NCI-H345 (cell line): ENCODE results near the gene CACHD1.
"Not testable (repeated sequence)": the region's sequence is repeated elsewhere in the genome, so short reads cannot be mapped to it uniquely, and the experiment has no call there.

Source experiments
- DNase-seq: peaks from one replicate; lab custom pipeline; 2025; lab: John Stamatoyannopoulos, UW

Gene CACHD1

DNA sequence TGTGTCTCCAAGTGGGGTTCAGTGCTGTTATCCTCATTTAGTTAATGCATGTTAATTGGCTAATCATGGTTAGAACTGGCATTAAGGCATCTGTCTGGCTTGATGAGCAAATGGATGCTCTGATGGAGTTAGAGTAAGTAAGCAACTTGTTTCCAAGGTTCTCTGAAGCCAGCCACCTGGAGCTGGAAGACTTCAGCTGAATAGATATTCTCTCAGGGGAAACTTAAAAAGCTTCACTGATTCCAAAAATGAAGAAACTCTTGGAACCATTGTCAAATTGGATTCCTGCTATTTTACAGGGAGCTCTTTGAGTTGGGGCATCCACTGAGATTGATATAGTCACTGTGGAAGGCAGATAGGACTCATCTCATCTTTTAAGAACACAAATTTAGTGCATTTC, 118.9 kb downstream of the CACHD1 start:
- no peak for DNase-seq

DNA sequence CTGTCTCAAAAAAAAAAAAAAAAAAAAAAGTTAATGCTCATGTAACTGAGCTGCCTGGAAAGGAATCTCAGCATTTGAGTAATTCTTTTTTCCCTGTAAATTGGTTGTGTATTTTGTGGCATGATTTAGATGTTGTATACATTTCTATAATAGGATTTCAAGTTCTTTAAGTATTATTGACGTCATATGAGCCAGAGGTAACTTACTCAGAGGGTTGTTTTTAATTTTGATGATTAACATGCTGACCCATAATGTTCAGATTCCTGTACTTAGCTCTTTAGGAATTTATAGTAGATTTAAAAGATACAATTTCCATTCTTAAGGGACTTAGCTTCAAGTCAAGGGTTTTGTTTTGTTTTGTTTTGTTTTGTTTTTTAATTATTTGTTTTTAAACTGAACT, 120.4 kb downstream of the CACHD1 start:
- no peak for DNase-seq

DNA sequence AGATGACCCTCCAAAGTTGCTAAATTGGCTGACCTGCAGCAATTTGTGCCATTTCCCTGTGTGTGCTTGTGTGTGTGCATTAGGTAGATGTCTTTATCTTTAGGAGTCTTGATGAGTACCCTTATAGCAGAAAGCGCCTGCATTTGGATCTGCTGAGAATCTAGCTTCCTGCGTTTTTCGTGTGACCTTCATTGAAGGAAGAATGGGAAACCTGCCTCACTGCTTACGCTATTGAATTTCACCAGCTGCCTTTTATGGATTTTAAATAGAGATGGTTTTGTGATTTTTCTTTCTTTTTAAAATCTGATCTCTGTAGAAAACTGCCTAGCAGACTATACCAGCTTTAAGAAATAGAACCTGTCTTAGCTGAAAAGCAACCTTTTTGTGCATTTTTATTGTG, 124.5 kb downstream of the CACHD1 start:
- DNase-seq: no peak

DNA sequence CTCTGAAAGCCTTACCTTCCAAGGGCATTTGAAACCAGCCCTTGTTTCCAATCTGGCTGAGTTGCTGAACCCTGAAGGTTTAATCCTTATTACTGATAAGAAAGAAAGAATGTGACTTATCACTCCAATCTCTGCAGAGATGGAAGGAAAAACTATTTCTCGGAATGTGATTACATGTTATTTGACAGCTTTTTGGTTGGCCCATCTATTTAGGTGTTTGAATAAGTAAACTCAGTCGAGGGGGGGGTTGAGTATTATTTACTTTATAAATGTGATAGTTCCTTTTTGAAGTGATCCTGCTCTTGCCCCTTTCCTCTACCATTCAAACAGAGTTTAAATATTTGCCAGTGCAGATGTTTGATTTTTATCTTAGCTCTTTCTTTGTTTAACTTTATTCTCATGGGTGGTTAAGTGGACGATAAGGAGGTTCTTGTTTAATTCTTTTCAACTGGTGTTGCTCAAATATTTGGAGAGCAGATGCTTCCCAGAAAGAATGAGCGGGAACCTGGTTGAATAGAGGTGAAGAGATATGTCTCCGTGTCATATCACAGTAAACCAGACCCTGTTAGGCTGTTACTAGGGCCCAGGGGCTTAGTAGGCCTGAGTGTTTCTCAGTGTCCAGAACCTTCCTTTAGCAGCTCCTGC, 126.1 kb downstream of the CACHD1 start:
- DNase-seq: no peak

DNA sequence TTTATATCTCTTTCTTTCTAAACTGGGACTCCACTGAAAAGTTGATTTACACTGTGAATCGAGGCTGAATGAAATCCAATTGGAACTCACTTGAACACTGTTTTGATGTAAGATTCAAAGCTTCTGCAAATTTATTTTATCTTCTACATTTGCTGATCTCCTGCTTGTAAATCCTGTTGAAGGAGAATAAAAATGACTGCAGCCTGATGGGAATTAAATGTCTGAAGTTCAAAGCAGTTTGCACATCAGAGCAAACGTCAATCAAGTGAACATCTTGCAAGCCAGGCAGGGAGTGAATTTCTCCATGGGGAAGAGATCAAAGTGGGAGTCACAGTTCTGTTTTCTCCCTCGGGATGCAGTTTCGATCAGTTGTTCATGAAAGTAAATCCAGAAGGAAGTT, 127.2 kb downstream of the CACHD1 start:
- no peak for DNase-seq

DNA sequence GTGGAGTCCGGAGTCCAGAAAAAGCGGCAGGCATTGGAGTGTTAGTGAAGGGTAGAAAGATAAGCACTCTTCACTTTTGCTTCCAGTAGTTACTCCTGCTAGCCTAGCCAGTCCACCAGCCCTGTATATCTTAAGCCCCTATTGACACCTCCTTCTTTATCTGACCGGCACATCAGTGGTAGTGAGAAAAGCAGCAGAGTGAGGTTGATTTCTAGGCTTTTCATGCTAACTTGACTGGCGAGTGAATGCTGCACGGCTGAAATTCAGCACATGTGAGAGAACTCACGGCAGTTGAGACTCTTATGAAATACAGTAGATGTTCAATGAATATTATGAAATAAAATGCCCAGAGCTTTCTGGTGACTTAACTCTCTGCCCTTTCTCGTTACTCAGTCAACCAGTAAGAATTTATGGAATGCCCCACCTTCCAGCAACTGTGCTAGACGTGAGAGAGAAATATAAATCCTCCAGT, 128.2 kb downstream of the CACHD1 start:
- no peak for DNase-seq

DNA sequence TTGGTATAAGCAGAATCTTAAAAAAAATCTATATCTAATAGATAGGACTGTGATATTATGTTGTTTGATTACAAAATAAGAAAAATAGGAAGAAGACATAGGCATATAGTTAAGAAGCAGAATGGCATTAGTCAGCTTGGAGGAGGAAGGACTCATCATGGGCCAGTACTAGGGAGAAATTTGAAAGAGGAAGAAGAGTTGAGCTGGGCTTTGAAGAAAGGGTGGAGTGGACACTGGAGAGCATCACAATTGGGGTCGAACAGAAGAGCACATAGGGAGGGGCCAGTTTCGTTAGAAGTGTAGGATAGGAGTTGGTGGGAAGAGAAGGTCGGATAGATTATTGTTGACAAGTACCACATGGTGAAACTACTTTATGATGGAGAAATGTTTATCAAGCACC, 129.3 kb downstream of the CACHD1 start:
- DNase-seq: no peak

DNA sequence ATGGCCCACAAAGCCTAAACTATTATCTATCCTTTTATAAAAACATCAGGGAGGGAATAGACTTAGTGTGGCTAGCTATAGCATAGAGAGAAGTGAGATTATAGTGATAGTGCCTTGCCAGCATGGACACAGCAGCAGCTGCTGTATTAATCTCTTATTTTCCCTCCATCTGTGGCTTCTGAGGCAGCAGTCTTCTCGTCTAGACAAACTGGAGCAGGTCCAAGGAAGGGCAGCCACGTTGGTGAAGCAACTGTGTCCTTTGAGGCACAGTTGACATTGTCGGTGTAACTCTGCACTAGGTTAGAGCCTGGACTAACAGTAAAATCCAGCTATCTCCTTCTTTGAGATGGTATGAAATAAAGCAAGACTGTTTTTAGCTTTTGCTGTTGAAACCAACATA, 131.3 kb downstream of the CACHD1 start:
- no peak for DNase-seq

DNA sequence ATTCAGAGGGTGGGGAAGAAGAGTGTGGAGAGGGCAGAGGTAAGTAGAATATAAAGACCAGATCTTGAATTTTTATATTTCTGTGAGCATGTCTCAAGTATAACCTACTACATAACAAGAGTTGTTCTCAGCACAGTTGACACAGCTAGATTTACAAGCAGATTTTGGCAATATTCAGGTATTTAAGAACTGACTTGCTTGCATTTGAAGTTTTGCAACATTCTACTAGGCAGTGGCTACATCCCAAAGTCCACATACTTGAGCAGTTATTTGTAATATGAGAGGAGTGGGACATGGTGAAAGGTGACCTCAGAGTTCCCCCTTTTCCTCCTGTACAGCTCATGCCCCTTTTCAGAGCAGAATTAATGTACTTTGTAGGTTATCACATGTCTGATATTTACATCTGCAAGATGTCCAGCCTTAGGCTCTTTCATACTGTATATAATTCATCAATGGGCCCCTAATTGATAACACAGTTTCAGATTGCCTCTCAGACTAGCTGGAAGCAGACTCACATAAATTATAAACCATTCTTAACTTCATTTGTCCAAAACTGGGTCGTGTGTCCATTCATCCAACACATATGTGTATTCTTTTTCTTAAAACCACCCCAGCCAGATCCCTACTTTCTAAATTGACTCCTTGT, 138.2 kb downstream of the CACHD1 start:
- DNase-seq: no peak

DNA sequence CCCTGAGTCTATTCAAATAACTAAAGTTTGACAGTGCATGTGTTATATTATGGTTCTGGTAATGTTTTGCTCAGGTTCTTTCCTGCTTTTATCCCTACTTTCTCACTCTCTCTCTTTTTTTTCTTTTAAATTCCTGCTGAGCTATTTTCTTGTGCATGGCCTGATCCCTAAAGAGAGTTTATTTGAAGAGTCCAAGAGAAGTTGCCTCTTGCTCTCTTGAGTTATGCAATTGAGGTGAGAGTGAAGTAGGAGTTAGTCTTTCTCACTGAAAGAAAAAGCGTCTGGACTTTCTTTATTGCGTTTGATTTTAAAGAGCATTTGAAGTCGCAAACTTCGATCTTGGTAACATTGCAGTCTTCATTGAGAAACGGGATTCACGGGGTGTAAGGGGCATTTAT, 138.7 kb downstream of the CACHD1 start:
- no peak for DNase-seq

DNA sequence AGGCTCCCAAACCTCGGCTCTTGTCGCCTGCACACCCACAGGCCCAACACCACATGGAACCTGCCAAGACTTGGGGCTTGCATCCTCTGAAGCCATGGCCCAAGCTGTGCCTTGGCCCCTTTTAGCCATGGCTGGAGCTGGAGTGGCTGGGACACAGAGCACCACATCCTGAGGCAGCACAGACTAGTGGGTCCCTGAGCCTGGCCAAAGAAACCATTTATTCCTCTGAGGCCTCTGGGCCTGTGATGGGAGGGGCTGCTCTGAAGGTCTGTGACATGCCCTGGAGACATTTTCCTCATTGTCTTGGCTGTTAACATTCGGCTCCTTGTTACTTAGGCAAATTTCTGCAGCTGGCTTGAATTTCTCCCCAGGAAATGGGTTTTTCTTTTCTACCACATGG, 141.0 kb downstream of the CACHD1 start:
- DNase-seq: not testable (repeated sequence)

DNA sequence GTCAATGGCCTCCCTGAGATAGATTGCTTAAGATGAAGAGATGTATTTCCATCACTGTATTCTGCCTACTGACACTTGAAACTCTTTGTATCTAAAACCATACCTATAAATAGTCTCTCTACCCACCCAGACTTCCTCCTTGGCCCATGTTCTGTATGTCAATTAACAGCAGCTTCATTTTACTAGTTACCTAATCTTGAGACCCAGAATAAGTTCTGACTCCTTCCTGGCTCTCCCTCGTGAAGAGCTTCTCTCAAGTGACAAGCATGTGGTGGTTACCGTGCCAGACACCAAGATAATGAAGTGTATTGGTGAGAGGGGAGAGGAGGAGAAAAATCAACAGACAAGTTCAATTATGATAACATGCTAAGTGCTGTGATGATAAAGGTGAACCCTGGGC, 146.1 kb downstream of the CACHD1 start:
- DNase-seq: no peak

DNA sequence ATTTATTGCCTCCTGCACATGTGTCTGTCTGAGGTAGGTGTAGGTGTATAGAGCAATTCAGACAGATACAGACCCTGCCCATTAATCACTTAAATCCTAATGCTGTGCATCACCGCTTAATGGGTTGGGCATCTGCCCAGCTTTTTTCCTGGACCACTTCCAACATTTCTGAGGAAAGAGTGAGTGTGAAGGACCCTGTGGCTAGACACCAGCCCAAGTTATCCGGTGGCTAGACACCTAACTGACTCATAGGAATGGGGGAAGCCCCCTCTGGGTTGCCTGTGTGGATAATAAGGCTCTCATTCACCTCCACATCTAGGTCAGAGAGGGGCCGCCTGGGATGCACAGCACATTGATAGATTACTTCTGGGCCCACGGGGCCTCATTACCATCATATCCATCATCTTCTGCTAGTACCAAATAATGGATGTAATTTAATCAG, 153.8 kb downstream of the CACHD1 start:
- peak; percentile 28 for DNase-seq

DNA sequence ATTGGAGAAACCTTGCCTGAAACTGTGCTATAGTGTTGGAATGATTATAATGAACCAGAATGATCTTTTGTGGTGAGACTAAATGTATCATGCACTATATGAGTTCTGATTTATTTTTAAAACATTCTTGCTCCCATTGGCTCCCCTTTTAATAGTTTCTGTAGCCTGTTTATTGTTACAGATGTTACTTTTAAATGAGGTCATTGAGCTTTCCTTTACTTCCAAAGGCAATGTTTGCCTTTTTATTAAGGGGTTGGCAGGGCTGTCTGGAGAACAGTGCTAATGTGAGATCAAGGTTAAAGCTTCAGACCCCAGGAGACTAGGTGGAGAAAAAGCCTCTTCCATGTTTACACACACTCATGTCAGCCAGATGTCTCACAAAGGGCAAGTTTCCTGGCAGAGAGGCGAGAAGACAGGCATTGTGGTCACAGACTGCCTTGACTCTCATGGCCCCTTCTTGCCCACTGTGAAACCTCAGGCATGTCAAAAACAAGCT, 154.3 kb downstream of the CACHD1 start:
- peak; percentile 11 for DNase-seq

DNA sequence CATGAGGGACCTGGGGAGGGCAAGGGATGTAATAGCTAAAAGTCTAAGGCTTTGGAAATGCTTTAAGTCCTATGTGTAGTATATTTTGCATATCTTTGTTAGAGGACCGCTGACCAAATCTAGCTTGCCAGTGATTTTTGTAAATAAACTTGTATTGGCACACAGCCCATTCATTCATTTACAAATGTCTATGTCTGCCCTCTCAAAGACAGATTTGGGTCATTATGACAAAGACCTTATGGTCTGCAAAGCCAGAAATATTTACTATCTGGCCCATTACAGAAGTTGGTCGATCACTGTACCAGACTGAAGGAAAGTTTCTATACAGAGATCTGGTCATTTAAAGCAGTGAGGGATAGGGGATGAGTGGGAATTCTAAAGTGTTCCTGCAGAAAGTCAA, 154.9 kb downstream of the CACHD1 start:
- DNase-seq: no peak

DNA sequence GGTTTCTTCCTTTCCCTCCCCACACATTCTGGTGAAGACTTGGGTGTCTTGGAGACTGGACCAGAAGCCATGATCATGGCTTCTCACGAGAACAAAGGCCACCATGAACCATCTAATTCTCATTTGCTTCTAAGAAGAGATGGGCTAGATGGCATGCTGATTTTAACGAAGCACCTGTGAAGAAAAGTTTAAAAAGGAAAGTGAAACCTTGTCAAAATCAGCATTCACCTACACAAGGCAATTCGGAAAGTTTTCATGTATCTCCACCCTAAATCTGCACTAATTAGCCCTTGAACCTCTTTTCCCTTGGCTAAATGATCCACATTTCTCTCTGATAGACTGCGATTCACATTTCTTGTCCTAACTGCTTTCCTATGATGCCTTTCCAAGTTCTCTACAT, 160.7 kb downstream of the CACHD1 start:
- no peak for DNase-seq

DNA sequence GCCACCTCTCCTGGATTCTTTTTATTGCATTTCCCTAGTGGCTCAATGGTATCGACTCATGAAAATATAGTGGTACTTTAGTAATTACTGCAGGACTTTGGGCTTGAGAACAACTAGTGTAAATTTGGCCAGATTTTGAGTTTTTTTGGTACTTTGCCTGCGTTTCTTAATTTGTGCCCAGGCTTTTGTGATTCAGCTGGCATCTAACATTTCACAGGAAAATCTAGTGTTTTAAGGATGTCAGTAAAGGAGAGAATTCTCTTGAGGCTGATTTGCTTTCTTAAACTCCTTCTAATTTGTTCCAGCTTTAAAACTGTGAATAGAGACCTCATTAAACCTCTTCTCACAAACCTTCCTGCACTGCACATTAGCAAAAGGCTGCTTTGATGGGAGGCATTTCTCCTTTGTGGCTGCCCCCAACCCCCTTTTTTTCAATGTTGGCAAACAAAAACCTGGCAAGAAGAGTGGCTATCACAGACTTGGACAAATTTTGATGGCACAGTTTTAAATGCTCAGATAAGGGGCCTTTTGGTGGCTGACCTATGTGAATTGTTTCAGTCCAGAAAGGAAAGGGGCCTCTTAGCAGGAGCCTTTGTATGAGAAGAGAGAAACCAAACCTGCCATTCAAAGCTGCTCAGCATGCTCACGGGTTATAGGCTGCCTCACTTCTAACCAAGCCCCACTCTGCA, 161.6 kb downstream of the CACHD1 start:
- no peak for DNase-seq

DNA sequence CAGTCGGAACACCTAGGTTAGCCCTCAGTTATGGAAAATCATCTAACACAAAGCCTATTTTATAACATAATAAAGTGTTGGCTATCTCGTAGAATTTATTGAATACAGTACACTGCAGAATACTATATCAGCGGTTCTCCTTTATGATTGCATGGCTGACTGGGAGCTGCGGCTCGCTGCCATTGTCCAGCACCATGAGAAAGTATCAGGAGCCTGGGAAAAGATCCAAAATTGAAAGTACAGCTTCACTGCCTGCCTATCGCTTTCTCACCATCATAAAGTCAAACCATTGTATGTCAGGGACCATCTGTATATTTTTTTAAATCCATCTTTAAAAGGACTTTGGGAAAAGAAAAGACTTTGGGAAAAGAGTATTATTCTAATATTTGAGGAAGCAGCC, 163.0 kb downstream of the CACHD1 start:
- no peak for DNase-seq

DNA sequence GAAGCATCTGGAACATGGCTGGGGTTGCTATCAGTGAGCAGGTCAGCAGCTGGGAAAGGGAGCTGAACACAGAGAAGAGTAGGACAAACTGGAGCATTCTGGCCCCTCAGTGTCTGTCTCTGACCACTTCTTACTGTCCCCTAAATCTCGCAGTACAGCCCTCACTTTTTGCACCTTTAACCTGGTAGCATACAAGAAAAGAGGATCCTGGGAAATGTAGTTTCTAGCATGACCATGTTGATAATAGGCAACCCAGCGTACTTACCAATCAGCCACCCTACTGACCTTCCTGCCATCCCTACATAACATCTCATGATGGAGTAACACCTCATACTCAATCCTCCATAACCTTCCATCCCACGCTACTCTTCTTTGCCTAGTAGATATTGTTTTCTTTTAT, 175.8 kb downstream of the CACHD1 start:
- DNase-seq: no peak

DNA sequence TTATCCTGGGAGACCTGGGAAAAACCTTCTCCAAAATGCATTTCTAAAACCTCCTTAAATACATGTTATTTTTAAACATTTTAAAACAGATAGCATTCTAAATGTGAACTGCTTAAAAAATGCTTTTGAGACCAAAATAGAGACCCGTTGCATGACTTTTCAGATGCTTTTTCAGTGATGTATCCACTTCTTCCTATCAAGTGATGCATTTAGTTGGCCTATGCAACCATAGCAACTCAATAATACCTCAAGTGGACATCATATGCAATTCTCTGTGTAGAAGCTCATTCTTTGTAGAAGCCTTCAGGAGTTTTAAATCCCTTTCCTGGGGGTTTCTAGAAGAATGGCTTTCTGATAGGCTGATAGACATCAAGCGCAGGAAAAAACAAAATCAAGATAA, 180.5 kb downstream of the CACHD1 start:
- DNase-seq: no peak

DNA sequence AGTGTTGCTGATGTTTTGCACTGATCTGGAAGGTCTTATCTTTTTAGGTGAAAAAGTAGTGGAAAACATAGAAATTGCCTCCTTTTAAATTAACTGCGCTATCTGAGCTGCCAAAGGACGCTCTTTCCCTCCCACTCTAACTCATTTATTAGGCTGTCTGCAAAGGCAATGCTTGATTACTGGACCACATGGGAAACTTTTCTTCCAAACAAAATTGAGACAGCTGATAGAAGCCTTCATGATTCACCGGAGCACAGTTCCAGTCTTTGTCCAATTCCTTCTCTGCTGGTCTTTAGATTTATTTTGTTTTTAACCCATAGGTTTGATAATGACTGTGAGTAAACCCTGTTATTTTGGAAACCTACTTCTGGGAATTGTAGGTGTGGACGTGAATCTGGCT, 181.9 kb downstream of the CACHD1 start:
- DNase-seq: no peak

DNA sequence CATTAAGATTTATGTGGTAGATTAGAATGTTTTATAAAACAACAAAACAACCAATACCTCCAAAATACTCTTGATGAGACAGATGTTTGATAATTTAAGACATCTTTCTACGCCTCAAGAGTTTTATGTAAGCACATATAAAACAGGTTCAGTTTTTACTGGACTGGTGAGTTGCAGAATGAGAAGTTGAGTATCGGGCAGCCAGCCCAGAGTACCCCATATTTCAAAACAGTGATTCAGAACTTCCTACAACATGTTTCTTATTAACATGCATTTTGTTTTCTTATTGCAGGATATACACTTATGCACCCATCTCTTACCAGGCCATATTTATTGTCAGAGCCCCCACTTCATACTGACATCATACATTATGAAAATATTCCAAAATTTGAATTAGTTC, 183.5 kb downstream of the CACHD1 start:
- DNase-seq: no peak
